ENCODE results near the gene BMP8A.
"Not testable (repeated sequence)": the region's sequence is repeated elsewhere in the genome, so short reads cannot be mapped to it uniquely, and the experiment has no call there.

BMP8A gene

GRCh38 chr1:39491146-39491921 lies at the start of gene BMP8A:
TSS of gene BMP8A (plus strand) at chr1:39491636. CDS start at chr1:39491992, 356 bp downstream.
- FAIRE-seq, result no peak

DNA sequence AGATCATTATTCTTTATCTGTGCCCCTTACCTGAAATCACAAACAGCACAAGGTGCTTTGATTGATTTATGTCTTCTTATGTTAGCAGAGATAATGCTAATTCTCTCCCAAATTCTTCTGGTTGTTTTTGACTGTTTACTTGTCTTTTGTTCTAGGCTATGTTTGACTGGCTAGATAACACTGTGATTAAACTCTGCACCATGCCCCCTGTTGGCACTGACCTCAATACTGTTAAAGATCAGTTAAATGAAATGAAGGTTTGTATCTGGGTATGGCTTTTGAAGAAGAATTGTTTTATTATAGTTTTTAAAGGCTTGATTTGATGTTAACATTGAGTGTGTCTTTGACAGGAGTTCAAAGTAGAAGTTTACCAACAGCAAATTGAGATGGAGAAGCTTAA lies 49.6 kb upstream of the BMP8A start:
- FAIRE-seq, result no peak

DNA sequence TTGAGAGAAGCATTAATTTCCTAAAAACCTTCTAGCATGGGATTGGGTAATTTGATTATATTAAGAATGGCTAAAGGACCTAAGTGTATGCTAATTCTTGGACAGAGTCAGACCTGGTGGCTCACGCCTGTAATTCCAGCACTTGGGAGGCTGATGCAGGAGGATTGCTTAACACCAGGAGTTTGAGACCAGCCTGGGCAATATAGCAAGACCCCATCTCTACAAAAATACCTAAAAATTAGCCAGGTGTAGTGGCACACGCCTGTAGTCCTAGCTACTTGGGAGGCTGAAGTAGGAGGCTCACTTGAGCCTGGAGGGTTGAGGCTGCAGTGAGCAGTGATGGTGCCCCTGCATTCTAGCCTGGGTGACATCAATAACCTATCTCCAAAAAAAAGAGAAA lies 45.9 kb upstream of the BMP8A start:
- no peak for FAIRE-seq

- no peak for FAIRE-seq
Measured at GRCh38 chr1:39446986-39447567, 44.4 kb upstream of the BMP8A start.

DNA sequence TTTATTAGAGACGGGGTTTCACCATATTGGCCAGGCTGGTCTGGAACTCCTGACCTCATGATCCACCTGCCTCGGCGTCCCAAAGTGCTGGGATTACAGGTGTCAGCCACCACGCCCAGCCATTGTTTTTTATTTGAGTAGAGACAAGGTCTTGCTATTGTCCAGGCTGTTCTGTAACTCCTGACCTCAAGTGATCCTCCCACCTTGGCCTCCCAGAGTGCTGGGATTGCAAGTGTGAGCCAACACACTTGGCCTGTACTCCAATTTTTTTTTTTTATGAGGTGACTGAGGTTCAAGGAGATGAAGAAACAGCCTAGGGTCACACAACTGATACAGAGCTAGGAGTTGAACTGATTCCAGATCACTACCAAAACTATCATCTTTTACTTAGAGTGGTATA lies 41.4 kb upstream of the BMP8A start:
- not testable (repeated sequence) for FAIRE-seq

DNA sequence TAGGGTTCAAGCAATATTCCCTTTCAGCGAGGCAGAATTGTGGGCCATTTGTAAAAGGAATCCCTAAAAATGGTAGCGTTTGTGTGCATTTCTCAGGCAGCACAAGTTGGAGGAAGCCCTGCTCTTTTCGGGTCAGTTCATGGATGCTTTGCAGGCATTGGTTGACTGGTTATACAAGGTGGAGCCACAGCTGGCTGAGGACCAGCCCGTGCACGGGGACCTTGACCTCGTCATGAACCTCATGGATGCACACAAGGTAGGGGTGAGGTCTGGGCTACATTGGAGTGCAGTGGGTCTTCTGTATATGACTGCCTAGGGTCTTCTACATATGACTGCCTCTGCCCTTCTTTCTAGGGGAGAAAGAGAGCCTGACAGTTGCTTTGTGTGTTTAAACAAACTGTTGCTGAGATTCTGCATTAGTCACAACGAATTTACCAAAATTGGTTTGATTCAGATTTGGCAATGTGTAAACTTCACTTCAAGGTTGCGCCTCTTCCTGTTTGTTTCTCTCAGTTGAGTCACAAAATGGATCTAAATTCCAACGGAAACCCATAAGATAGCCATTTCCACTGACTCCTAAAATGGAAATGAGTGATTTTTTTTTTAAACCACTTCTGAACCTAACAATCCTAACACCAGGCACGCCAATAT lies 40.4 kb upstream of the BMP8A start:
- no peak for FAIRE-seq

GRCh38 chr1:39452081-39452480 lies 39.4 kb upstream of the BMP8A start:
- no peak for FAIRE-seq

DNA sequence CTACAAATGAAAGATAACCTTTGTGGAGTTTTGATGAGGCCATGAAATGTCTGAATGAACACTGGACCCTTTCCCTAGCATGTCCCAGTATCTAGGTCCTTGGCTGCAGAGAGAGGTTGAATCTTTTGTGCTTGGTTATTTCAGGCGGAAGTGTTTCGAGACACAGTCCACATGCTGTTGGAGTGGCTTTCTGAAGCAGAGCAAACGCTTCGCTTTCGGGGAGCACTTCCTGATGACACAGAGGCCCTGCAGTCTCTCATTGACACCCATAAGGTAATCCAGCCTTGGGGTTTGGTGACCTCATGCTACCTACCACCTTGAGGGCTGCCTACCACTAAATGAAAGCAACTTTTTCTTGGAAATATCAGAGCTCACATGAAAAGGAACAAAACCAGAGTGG lies 38.9 kb upstream of the BMP8A start:
- no peak for FAIRE-seq

GRCh38 chr1:39453603-39454002 lies 37.8 kb upstream of the BMP8A start:
- FAIRE-seq, result no peak

GRCh38 chr1:39458991-39459390 lies 32.4 kb upstream of the BMP8A start:
- FAIRE-seq, result no peak

GRCh38 chr1:39462074-39462473 lies 29.4 kb upstream of the BMP8A start:
- no peak for FAIRE-seq

DNA sequence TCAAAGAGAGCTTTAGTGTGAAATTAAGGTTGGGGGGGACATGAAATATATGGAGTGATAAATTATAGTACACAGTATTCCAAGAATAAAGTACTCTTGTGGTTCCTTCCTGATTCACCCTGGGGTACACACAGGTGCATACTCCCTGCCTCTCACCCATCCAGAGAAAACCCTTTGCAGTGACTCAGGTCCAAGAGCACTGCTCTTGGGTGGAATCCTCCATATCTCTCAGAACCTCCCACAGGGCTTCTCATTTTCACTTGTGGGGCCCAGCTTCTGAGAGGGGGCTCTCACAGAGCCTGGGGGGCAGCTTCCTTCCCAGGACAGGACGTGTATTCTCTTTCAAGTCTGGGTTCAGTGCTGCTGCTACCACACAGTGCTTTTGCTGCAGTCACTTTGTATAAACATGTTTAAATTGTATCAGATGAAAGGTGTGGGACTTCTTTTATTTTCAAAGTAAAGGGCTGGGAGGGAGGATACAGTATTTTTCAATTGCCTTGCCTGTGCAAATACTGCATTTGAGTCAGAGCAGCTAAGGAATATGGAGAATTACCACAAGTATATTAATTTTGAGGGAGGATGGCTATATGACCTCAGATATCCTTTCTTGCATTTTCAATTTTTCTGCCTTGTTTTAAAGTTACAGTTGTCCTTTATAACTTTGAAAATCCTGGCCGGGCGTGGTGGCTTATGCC lies 24.9 kb upstream of the BMP8A start:
- no peak for FAIRE-seq

- FAIRE-seq, result not testable (repeated sequence)
Measured at GRCh38 chr1:39467108-39467720, 24.2 kb upstream of the BMP8A start.

DNA sequence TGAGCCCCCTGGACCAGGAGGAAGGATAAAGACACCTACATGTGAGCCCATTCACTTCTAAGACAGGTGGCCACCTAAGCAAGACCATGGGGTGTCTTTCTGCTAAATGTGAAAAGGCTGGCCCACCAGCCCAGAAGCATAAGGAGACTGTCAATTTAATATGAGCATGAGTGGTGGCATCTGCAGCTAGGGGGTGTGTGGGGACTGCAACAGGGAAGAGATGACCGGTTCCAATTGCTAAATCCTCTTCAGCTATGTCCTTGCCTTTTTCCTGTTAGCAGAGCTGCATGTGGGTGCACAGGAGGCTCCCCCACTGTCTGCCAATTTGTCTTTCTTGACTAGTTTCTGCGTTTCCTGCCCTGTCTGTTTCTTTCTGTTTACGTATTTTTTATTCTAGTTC lies 22.3 kb upstream of the BMP8A start:
- FAIRE-seq, result no peak

GRCh38 chr1:39470040-39470439 lies 21.4 kb upstream of the BMP8A start:
- no peak for FAIRE-seq

- no peak for FAIRE-seq
Measured at GRCh38 chr1:39472826-39473225, 18.6 kb upstream of the BMP8A start.

DNA sequence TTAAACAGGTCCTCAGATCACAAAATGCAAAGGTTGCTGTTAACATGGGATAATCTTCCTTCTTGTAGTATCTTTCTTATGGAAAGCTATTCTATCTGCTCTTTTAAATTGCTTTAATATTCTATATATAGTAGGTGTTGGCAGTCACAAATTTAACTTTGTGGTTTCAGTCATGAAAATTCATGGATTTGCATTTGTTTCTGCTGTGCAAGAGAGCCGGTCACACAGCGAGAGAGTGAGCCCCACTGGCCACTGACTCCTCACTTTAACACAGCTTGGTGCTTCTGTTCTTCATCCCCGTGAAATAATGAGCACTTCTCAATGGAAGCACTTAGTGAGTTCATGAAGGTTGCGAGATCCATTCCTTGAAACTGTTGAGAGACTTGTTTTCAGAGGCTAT lies 18.1 kb upstream of the BMP8A start:
- no peak for FAIRE-seq

DNA sequence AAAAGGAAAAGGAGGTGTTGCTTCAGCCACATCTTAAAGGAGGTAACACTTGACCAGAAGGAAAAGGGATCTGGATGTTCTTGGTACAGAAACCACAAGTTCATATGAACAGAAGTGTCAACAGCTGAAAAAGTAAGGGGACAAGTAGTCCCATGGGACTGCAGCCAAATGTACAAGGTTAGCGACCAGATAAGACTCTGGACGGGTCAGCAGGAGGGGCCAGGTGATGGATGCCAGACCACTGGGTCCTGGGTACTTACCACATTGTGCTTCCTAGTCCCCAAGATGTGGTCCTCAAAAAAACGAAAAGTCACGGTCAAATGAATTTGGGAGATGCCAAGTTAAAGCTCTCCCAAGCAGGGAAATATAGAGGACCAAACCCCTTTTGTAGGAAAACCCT lies 16.6 kb upstream of the BMP8A start:
- FAIRE-seq, result no peak

- not testable (repeated sequence) for FAIRE-seq
Measured at GRCh38 chr1:39475551-39475950, 15.9 kb upstream of the BMP8A start.

DNA sequence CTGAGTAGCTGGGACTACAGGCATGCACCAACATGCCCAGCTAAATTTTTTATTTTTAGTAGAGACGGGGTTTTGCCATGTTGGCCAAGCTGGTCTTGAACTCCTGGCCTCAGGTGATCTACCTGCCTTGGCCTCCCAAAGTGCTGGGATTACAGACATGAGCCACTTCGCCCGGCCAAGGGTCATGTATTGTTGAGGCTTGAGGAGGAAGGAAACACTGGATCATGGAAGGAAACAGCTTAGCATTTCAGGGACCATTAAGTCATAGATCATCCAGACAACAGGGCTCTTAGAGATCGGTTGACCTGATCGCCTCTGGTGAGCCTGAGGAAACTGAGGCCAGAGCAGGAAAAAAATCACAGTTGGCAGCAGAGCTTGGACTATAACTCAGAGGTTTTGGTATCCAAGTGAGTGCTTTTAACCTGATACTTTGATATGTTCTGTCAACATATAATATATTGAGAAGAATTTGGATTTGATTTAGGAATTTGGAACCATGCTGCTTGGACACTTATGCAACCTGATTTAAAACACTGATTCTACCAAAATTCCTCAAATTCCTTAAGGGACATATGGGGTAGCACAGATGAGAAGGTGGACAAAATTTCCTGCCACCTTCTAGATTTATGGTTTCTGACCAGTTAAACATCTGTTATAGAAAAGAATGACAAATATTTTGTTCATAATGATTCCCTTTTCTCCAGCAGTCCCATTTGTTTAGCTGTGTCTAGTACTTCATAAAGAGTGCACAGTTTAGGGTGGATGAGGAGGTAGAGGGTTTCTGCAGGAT lies 13.1 kb upstream of the BMP8A start:
- FAIRE-seq, result no peak

DNA sequence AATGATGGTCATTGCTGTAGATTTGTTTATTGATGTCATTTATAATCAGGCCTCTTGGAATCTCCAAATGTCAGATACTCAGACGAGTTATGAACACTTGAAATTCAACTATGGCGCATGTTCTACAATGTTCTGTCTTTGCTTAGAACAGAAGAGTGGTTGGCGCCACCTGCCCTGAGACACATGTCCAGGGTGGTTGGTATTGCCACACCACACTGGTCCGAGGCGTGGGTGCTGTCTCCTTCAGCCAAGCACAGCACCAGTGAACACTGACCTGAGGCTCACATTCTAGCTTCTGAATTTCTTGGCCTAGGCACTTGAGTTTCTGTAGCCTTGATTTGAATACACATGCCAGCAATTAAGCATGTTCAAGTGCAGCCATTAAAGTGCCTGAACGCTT lies 10.1 kb upstream of the BMP8A start:
- FAIRE-seq, result no peak

DNA sequence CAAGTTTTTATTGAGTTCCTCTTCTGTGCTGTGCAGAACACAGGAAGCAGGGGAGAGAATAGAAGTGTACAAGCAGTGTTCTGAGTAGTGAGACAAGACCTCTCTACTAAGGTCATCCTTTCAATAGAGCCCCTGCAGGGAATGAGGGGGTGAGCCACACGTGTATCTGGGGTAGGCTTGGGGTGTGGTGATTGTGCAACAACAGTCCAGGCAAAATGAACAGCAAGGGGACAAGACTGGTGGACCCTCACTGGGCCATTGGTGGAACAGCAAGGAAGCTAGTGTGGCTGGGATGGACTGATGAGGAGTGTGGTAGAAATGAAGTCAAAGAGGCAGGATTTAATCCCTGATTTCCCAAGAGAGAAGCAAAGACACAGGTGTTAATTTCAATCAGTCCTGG lies 8.2 kb upstream of the BMP8A start:
- no peak for FAIRE-seq

Measured in colon (tissue), 2 donors.